Measurements from ENCODE around the gene SGTA. TPM values are rescaled to one million over a fixed set of nuclear protein-coding genes. Genes with fewer than 3 reads are reported as not detected.

SGTA gene
- total RNA-seq, 2 donors from 2014 or later, result 52.3 to 60.9 TPM

- peaks cover 54% of the 10 kb centered on the region for H3K36me3 ChIP-seq
Observed at GRCh38 chr19:2806736-2807378, 23.8 kb upstream of the SGTA start.

GRCh38 chr19:2805991-2806649, 23.0 kb upstream of the SGTA start:
- Histone ChIP-seq H3K4me1 (no peaks in the 10 kb centered on the region), H3K9me3 (no peaks in the 10 kb centered on the region), H3K4me3 (no peak overlapping the region), H3K27ac (no peak overlapping the region), H3K27me3 (no peaks in the 10 kb centered on the region), H3K36me3 (peaks cover 53% of the 10 kb centered on the region)
- TF ChIP-seq CTCF (IDR thresholded peaks at IDR 0.05), result no peak
- DNase-seq (ENCODE audit: low spot score), result no peak

More at GRCh38 chr19:2806736-2807378, 23.8 kb upstream of the SGTA start:
- Histone ChIP-seq H3K9me3 (no peaks in the 10 kb centered on the region), H3K27me3 (no peaks in the 10 kb centered on the region), H3K4me1 (no peaks in the 10 kb centered on the region), H3K4me3 (no peak overlapping the region), H3K27ac (no peak overlapping the region)
- DNase-seq (ENCODE audit: low spot score), result no peak
- no peak for TF ChIP-seq CTCF (IDR thresholded peaks at IDR 0.05)

GRCh38 chr19:2805261-2805900, 22.3 kb upstream of the SGTA start:
- Histone ChIP-seq H3K4me3 (no peak overlapping the region), H3K27ac (no peak overlapping the region), H3K9me3 (no peaks in the 10 kb centered on the region), H3K4me1 (no peaks in the 10 kb centered on the region), H3K36me3 (peaks cover 50% of the 10 kb centered on the region), H3K27me3 (no peaks in the 10 kb centered on the region)
- TF ChIP-seq CTCF (IDR thresholded peaks at IDR 0.05), result no peak
- no peak for DNase-seq (ENCODE audit: low spot score)

- no peak overlapping the region for H3K27ac ChIP-seq
- H3K36me3 ChIP-seq, result peaks cover 40% of the 10 kb centered on the region
- no peak for DNase-seq (ENCODE audit: low spot score)
- TF ChIP-seq CTCF (IDR thresholded peaks at IDR 0.05), result no peak
- H3K9me3 ChIP-seq, result no peaks in the 10 kb centered on the region
- no peaks in the 10 kb centered on the region for H3K27me3 ChIP-seq
- H3K4me3 ChIP-seq, result no peak overlapping the region
- no peaks in the 10 kb centered on the region for H3K4me1 ChIP-seq
Observed at GRCh38 chr19:2804156-2805004, 21.3 kb upstream of the SGTA start.

GRCh38 chr19:2803486-2804155, 20.5 kb upstream of the SGTA start:
- H3K27me3 ChIP-seq, result no peaks in the 10 kb centered on the region
- H3K4me3 ChIP-seq, result no peak overlapping the region
- H3K27ac ChIP-seq, result no peak overlapping the region
- no peaks in the 10 kb centered on the region for H3K9me3 ChIP-seq
- H3K36me3 ChIP-seq, result peaks cover 32% of the 10 kb centered on the region
- no peak for TF ChIP-seq CTCF (IDR thresholded peaks at IDR 0.05)
- H3K4me1 ChIP-seq, result no peaks in the 10 kb centered on the region
- no peak for DNase-seq (ENCODE audit: low spot score)

All from right atrium auricular region (tissue), 2 donors.